IMR-90 (cell line): ENCODE data around the gene TMEM35A. TPM values are rescaled to one million over a fixed set of nuclear protein-coding genes. Genes with fewer than 3 reads are reported as not detected.

ENCODE experiments used
- ATAC-seq: fragments of 200-7000 bp; cut with Tn5 transposase; 2 replicates; pipeline ENCODE4 v1.9.1; 2020; ENCODE audit warnings: low read depth, mild to moderate bottlenecking, moderate library complexity
- BruUV-seq: library from RNA; stranded (reverse); fragments of 400-500 nt; replicated peaks from 2 replicates; lab custom pipeline; 2021; lab: Mats Ljungman, UMichigan
- CTCF ChIA-PET: fragments of 300-600 bp; formaldehyde crosslinking; extraction: SDS; loops from one replicate; lab custom pipeline; 2021; ENCODE audit warnings: antibody characterized with exemption; lab: Yijun Ruan, JAX
- POLR2A ChIA-PET: fragments of 300-600 bp; sonication (Branson Sonifier 250); formaldehyde crosslinking; loops from one replicate; lab custom pipeline; 2022; ENCODE audit warnings: antibody characterized with exemption; ENCODE audit not compliant: unreplicated experiment; lab: Charles Lee
- DNase-seq: peaks from one replicate; pipeline ENCODE4 v3.0.0; 2013
- H2AFZ ChIP-seq: replicated peaks from 2 replicates; pipeline ENCODE3; 2013; ENCODE audit warnings: low read length, mild to moderate bottlenecking; ENCODE audit not compliant: poor library complexity
- H2AK5ac ChIP-seq: 2 replicates; pipeline ENCODE4 v1.6.1; 2013; ENCODE audit warnings: low read depth, low read length, inconsistent platforms
- H2AK9ac ChIP-seq: replicated peaks from 2 replicates; pipeline ENCODE3; 2013; ENCODE audit warnings: mild to moderate bottlenecking, low read depth, low read length, moderate library complexity; ENCODE audit not compliant: poor library complexity
- H2BK120ac ChIP-seq: 2 replicates; pipeline ENCODE4 v1.6.1; 2013; ENCODE audit warnings: low read depth, low read length, inconsistent platforms
- H2BK15ac ChIP-seq: 3 replicates; pipeline ENCODE4 v1.6.1; 2013; ENCODE audit warnings: low read depth, low read length, inconsistent platforms
- H2BK20ac ChIP-seq: 2 replicates; pipeline ENCODE4 v1.6.1; 2013; ENCODE audit warnings: low read depth, mild to moderate bottlenecking, inconsistent platforms, low read length, moderate library complexity
- H2BK5ac ChIP-seq: 2 replicates; pipeline ENCODE4 v1.6.1; 2013; ENCODE audit warnings: mild to moderate bottlenecking, low read depth, low read length, inconsistent platforms; ENCODE audit not compliant: poor library complexity, severe bottlenecking
- H3K14ac ChIP-seq: replicated peaks from 2 replicates; pipeline ENCODE4 v1.6.1; 2013; ENCODE audit warnings: low read depth, low read length, inconsistent platforms
- H3K18ac ChIP-seq: 2 replicates; pipeline ENCODE4 v1.6.1; 2013; ENCODE audit warnings: low read depth, low read length, control low read depth
- H3K23ac ChIP-seq: 2 replicates; pipeline ENCODE4 v1.6.1; 2013; ENCODE audit warnings: low read depth, low read length, inconsistent platforms
- H3K27ac ChIP-seq: 2 replicates; pipeline ENCODE4 v1.5.1; 2013; ENCODE audit warnings: mild to moderate bottlenecking, control low read depth, low read length; ENCODE audit not compliant: insufficient read depth
- H3K27me3 ChIP-seq: 2 replicates; pipeline ENCODE4 v1.6.1; 2013; ENCODE audit warnings: low read length; ENCODE audit not compliant: control insufficient read depth, insufficient read depth
- H3K36me3 ChIP-seq: 2 replicates; pipeline ENCODE4 v1.6.1; 2013; ENCODE audit warnings: low read length, mixed read lengths; ENCODE audit not compliant: control insufficient read depth, insufficient read depth
- H3K4ac ChIP-seq: 2 replicates; pipeline ENCODE4 v1.6.1; 2013; ENCODE audit warnings: low read depth, low read length, inconsistent platforms
- H3K4me1 ChIP-seq: 2 replicates; pipeline ENCODE4 v1.6.1; 2013; ENCODE audit warnings: low read length, mixed read lengths; ENCODE audit not compliant: control insufficient read depth, insufficient read depth
- H3K4me2 ChIP-seq: 2 replicates; pipeline ENCODE4 v1.6.1; 2013; ENCODE audit warnings: low read depth, mild to moderate bottlenecking, control low read depth, low read length, moderate library complexity
- H3K4me3 ChIP-seq: 2 replicates; pipeline ENCODE4 v1.5.1; 2013; ENCODE audit warnings: low read depth, mild to moderate bottlenecking, control low read depth, low read length, moderate library complexity; ENCODE audit not compliant: insufficient read depth
- H3K56ac ChIP-seq: 2 replicates; pipeline ENCODE4 v1.6.1; 2013; ENCODE audit warnings: low read length, inconsistent platforms; ENCODE audit not compliant: insufficient read depth; ENCODE audit errors: extremely low read depth
- H3K79me1 ChIP-seq, 2 experiments: 2 replicates each; pipeline ENCODE4 v1.6.1; 2013; ENCODE audit warnings: low read length in 2 of 2, inconsistent platforms in 1 of 2, low read depth in 1 of 2
- H3K9ac ChIP-seq: 2 replicates; pipeline ENCODE4 v1.6.1; 2013; ENCODE audit warnings: low read depth, low read length, control low read depth
- H3K9me1 ChIP-seq: 2 replicates; pipeline ENCODE4 v1.6.1; 2013; ENCODE audit warnings: low read length, inconsistent platforms; ENCODE audit not compliant: insufficient read depth
- H3K9me3 ChIP-seq: 2 replicates; pipeline ENCODE4 v1.6.1; 2013; ENCODE audit warnings: low read length; ENCODE audit not compliant: control insufficient read depth, insufficient read depth
- H4K20me1 ChIP-seq: 2 replicates; pipeline ENCODE4 v1.6.1; 2013; ENCODE audit warnings: low read length, inconsistent platforms; ENCODE audit not compliant: insufficient read depth
- H4K5ac ChIP-seq: 2 replicates; pipeline ENCODE4 v1.6.1; 2013; ENCODE audit warnings: mild to moderate bottlenecking, low read depth, low read length, control low read depth
- H4K8ac ChIP-seq, 2 experiments: 2 replicates each; pipeline ENCODE4 v1.6.1; 2013; ENCODE audit warnings: low read depth in 2 of 2, low read length in 2 of 2, control low read depth in 1 of 2, inconsistent platforms in 1 of 2
- H4K91ac ChIP-seq: 2 replicates; pipeline ENCODE4 v1.6.1; 2013; ENCODE audit warnings: low read depth, low read length, inconsistent platforms; ENCODE audit not compliant: insufficient read depth
- BHLHE40 ChIP-seq: fragments of 150-350 bp; IDR thresholded peaks from 2 replicates; pipeline ENCODE4 v1.6.1; 2016; ENCODE audit warnings: mild to moderate bottlenecking, low read depth, low read length
- CEBPB ChIP-seq: IDR thresholded peaks from 2 replicates; pipeline ENCODE4 v1.6.1; 2012; ENCODE audit warnings: low read depth, low read length, improper control_type of control experiment
- CHD1 ChIP-seq: IDR thresholded peaks from 2 replicates; pipeline ENCODE4 v1.6.1; 2012; ENCODE audit warnings: low read depth, low read length, improper control_type of control experiment
- MAZ ChIP-seq: IDR thresholded peaks from 2 replicates; pipeline ENCODE4 v1.6.1; 2012; ENCODE audit warnings: low read depth, mild to moderate bottlenecking, low read length, improper control_type of control experiment, moderate library complexity, borderline replicate concordance
- POLR2A ChIP-seq: IDR thresholded peaks from 2 replicates; pipeline ENCODE4 v1.6.1; 2012; ENCODE audit warnings: mild to moderate bottlenecking, low read depth, low read length
- RCOR1 ChIP-seq: IDR thresholded peaks from 2 replicates; pipeline ENCODE4 v1.6.1; 2012; ENCODE audit warnings: mild to moderate bottlenecking, low read length, improper control_type of control experiment; ENCODE audit not compliant: insufficient replicate concordance
- SMC3 ChIP-seq: fragments of 150-350 bp; IDR thresholded peaks from 2 replicates; pipeline ENCODE4 v1.6.1; 2016; ENCODE audit warnings: low read depth, mild to moderate bottlenecking, antibody characterized with exemption, low read length, moderate library complexity
- WGBS, 2 experiments: methylation state at CpG; one replicate each; pipeline versions ENCODE4 v1.1.5 to v1.1.7; 2013; ENCODE audit warnings: missing lambda C conversion rate in 2 of 2; ENCODE audit not compliant: insufficient read length in 1 of 2; ENCODE audit errors: extremely low coverage in 2 of 2; 5-methylcytosine and 5-hydroxymethylcytosine counted together
- dilution Hi-C: fragments of 300-500 bp; cut with HindIII; formaldehyde crosslinking; loops from one replicate; pipeline ENCODE4 v1.14.3; 2018; ENCODE audit warnings: low sequenced_read_pairs; ENCODE audit not compliant: unreplicated experiment
- in situ Hi-C: fragments of 300-500 bp; cut with MboI; formaldehyde crosslinking; loops from 3 replicates; pipeline ENCODE4 v1.14.3; 2019; ENCODE audit warnings: low sequenced_read_pairs, inconsistent platforms, mixed read lengths
- intact Hi-C: fragments of 100-400 bp; cut with micrococcal nuclease; formaldehyde crosslinking; loops from 2 replicates; pipeline ENCODE4 v1.10.0; 2022
- polyA plus RNA-seq, 3 experiments: library from polyadenylated mRNA; depleted of rRNA; stranded (reverse); fragments of >200 nt; gene quantifications; 2 replicates each; pipeline ENCODE4 v1.2.3, GENCODE V29; 2012; ENCODE audit warnings: low replicate concordance in 1 of 3
- total RNA-seq: library from RNA; depleted of rRNA; stranded (reverse); fragments of >200 nt; gene quantifications from 2 replicates; pipeline ENCODE4 v1.2.3, GENCODE V29; 2012
- TF ChIP-seq, protein P1 (sequence below): fragments of 150-350 bp; IDR thresholded peaks from 2 replicates; pipeline ENCODE4 v1.6.1; 2016; ENCODE audit warnings: low read depth, mild to moderate bottlenecking, low read length, moderate library complexity, borderline replicate concordance
- TF ChIP-seq, protein P2 (sequence below): fragments of 150-350 bp; IDR thresholded peaks from 2 replicates; pipeline ENCODE4 v1.6.1; 2017; ENCODE audit warnings: mild to moderate bottlenecking, antibody characterized with exemption, low read length, low read depth

Gene TMEM35A
- total and polyA plus RNA-seq, 2 of the 4 experiments (the other 2 are of a cell fraction): 11.3 to 14.2 TPM

DNA sequence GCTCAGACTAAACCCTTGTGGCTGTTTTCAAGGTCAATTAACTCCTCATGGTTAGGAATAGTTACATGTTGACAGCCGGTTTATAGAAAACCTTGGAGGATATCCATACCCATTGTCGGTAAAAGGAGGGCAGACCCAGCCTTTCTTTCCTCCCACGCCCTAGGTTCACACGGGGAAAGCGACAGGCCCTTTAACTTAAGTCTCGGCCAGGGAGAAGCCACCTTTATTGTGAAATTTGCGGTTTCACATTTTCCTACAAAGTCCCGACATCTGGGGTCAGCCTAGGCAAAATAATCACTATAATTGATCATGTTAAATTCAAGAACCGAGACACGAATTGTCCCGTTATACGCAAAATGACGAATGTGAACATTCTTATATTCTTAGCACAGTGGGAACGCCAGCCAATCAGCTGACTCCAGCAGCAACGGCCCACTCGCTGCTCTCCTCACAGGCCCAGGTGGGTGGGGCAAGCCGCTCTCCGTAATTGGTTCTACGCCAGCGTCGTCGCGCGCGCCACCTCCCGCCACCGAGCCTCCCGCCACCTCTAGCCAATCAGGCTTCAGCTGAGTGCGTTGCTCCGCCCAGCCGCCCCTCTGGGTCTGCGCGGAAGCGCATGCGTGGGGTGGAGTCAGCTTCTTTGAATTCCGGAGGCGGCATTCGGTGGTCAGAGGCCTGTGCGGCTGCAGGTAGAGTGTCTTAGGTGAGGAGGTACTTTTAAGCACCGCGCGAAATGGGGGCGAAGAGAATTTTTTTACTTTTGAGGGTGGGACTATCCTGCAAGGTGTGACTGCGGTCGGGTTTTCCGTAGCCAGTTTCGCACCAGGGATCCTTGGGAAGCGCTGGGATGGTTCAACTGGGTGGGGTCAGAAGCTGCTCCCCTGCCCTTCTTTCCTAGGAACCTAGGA lies 19.1 kb downstream of the TMEM35A start, which contains the start of gene CENPI:
Gene CENPI, plus strand, starts transcription at position 659 of the 908 bp plus-strand sequence. CDS start 2,867 bp downstream, outside the sequence.
- TF ChIP-seq, protein P1, sequence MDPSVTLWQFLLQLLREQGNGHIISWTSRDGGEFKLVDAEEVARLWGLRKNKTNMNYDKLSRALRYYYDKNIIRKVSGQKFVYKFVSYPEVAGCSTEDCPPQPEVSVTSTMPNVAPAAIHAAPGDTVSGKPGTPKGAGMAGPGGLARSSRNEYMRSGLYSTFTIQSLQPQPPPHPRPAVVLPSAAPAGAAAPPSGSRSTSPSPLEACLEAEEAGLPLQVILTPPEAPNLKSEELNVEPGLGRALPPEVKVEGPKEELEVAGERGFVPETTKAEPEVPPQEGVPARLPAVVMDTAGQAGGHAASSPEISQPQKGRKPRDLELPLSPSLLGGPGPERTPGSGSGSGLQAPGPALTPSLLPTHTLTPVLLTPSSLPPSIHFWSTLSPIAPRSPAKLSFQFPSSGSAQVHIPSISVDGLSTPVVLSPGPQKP: no peak
- TF ChIP-seq SMC3 (no peak), CHD1 (no peak), CEBPB (no peak), RCOR1 (no peak), MAZ (peak; percentile 58; the same call in 1 of the 2 replicates), BHLHE40 (no peak), POLR2A (peak; percentile 66; the same call in 1 of the 2 replicates)
- TF ChIP-seq, protein P2, sequence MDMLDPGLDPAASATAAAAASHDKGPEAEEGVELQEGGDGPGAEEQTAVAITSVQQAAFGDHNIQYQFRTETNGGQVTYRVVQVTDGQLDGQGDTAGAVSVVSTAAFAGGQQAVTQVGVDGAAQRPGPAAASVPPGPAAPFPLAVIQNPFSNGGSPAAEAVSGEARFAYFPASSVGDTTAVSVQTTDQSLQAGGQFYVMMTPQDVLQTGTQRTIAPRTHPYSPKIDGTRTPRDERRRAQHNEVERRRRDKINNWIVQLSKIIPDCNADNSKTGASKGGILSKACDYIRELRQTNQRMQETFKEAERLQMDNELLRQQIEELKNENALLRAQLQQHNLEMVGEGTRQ: 0 out of 2 replicates have a peak, but pooled peaks have one; percentile 23
- Histone ChIP-seq H3K4me1 (no peaks in the 10 kb centered on the region), H2BK15ac (0 out of 3 replicates have a peak within 1 kb of the TSS, but pooled peaks have one; percentile 22), H3K36me3 (no peaks in the 10 kb centered on the region), H4K20me1 (no peaks in the 10 kb centered on the region), H2AFZ (peak within 1 kb of the TSS; percentile 74), H3K79me1 (peaks cover 0 to 13% of the 10 kb centered on the region in 2 experiments; a peak in 1 of 4 replicates), H3K27me3 (no peaks in the 10 kb centered on the region), H4K5ac (no peak within 1 kb of the TSS; the same call in 1 of the 2 replicates), H3K18ac (0 out of 2 replicates have a peak within 1 kb of the TSS, but pooled peaks have one; percentile 2), H3K9me1 (no peaks in the 10 kb centered on the region), H3K4me3 (peak within 1 kb of the TSS; percentile 77), H3K4ac (peak within 1 kb of the TSS; percentile 19; the same call in 1 of the 2 replicates), H3K14ac (no peak within 1 kb of the TSS; the same call in 1 of the 2 replicates), H2AK9ac (peak within 1 kb of the TSS; percentile 39), H3K23ac (peak within 1 kb of the TSS; percentile 33; the same call in 1 of the 2 replicates), H3K4me2 (peak within 1 kb of the TSS; percentile 94), H3K56ac (peak within 1 kb of the TSS; percentile 78), H4K91ac (peak within 1 kb of the TSS; percentile 57; the same call in 1 of the 2 replicates), H2BK5ac (peak within 1 kb of the TSS; percentile 36), H4K8ac (peak within 1 kb of the TSS; percentile 35 to 57; a peak in 2 of 4 replicates), H2BK120ac (no peak within 1 kb of the TSS; the same call in 1 of the 2 replicates), H3K9me3 (no peaks in the 10 kb centered on the region), H3K9ac (peak within 1 kb of the TSS; percentile 62; the same call in 1 of the 2 replicates), H3K27ac (peak within 1 kb of the TSS; percentile 41), H2AK5ac (no peak within 1 kb of the TSS), H2BK20ac (no peak within 1 kb of the TSS)
- in situ Hi-C loops (no loop called here), dilution Hi-C loops (no loop called here), intact Hi-C loops (no loop called here)
- peak; percentile 89 for DNase-seq
- ChIA-PET CTCF (interaction anchor here (1.0 kb wide), 1 partner anchor 66 kb away, joined by 3 read pairs; no protein-coding TSS in a partner anchor), POLR2A (no interaction called here)
- no TSS peak for BruUV-seq
- ATAC-seq: peak; percentile 100
- 48% methylated on average over 21 of the region's 48 CpGs; no CpG with 5 or more reads in 1 of the 2 experiments for WGBS, 2 experiments
